ENCODE data around the gene MLXIP.

DNA sequence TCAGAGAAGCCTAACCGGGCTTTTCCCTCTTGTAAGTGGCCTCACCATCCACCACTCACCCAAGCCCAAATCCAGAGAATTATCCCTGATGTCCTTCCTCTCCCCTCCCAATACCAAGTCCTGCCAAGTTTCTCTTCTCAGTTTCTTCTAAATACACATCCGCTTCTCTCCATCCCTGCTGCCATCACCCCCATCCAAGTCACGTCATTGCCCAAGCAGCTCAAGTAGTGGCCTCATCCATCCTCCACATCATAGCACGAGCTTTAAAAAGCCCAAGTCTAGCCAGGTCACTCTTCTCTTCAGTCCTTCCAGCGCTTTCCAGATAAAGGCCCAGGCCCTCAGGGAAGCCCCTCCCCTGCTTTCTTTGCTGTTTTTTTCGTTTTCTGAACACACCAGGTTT lies 70.1 kb downstream of the MLXIP start:
- TF ChIP-seq, protein P1, sequence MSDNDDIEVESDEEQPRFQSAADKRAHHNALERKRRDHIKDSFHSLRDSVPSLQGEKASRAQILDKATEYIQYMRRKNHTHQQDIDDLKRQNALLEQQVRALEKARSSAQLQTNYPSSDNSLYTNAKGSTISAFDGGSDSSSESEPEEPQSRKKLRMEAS (IDR thresholded peaks at IDR 0.05; ENCODE audit: insufficient read depth, insufficient read length) = no peak
- TF ChIP-seq POLR2A (IDR thresholded peaks at IDR 0.05; ENCODE audit: low read depth, low read length) = no peak
- no peak for TF ChIP-seq EZH2 (IDR thresholded peaks at IDR 0.05; ENCODE audit: borderline replicate concordance, low read depth, low read length, severe bottlenecking)
- TF ChIP-seq, protein P2, sequence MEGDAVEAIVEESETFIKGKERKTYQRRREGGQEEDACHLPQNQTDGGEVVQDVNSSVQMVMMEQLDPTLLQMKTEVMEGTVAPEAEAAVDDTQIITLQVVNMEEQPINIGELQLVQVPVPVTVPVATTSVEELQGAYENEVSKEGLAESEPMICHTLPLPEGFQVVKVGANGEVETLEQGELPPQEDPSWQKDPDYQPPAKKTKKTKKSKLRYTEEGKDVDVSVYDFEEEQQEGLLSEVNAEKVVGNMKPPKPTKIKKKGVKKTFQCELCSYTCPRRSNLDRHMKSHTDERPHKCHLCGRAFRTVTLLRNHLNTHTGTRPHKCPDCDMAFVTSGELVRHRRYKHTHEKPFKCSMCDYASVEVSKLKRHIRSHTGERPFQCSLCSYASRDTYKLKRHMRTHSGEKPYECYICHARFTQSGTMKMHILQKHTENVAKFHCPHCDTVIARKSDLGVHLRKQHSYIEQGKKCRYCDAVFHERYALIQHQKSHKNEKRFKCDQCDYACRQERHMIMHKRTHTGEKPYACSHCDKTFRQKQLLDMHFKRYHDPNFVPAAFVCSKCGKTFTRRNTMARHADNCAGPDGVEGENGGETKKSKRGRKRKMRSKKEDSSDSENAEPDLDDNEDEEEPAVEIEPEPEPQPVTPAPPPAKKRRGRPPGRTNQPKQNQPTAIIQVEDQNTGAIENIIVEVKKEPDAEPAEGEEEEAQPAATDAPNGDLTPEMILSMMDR (IDR thresholded peaks at IDR 0.05; ENCODE audit: extremely low read depth in 1 of 2, insufficient read depth in 1 of 2, low read depth in 1 of 2, low read length in 2 of 2) = no peak
- TF ChIP-seq JUN (IDR thresholded peaks at IDR 0.05; ENCODE audit: borderline replicate concordance, insufficient read depth, insufficient read length, low read depth) = no peak

Measured in endothelial cell of umbilical vein (primary cell).